Stimulated activated CD4-positive, alpha-beta T cell treated with anti-CD3 and anti-CD28 coated beads, Interleukin-12 subunit alpha, Interleukin-12 subunit beta, amount 100 ng/mL, for 4 hours (primary cell): ENCODE results near the gene STUB1.

Source experiments
- DNase-seq: peaks from one replicate; pipeline ENCODE4 v3.0.0-alpha.2; 2020

STUB1 gene

DNA sequence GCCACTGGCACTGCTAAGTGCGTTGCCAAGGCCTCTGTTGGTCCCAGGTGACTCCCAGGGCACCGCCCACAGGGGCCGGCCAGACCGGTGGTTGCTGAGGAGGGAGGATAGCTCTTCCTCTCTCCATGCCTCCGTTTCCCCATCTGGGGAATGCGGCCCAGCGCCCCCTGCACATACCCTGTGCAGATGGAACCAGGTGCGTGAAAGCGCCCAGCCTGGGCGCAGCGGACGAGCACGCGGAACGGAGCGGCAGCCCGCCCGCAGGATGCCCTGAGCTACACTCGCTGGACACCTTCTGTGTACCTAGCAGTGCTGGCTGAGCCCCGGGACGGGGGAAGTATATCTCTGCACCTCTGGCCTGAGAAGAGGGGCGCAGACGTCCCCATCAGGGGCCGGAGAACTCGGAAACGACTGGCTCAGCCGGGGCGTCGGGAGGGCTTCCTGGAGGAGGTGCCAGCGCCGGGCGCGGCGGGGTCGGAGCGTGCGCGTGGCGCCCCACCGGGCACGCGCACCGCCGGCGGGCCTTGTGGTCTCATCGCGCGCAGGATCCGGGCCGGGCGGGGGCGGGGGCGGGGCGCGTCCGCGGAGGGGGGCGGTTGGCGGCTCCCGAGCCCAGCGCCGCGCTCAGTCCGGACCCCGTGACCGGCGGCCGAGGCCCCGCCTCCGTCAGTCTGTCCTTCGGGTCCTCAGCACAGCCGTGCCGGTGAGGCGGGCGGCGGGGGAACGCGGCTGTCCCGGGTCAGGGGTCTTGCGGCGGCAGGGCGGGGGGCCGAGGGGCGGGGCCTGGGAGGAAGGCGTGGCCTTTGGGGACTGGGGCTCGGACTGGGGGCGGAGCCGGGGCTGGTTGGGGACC, 46.5 kb downstream of the STUB1 start, which contains the start of the genes CCDC78 and HAGHL:
CCDC78 (minus strand) TSS at position 6 of the 853 bp plus-strand sequence. CDS start 76 bp downstream, outside the sequence.
HAGHL (plus strand) TSS at position 669 of the 853 bp plus-strand sequence. CDS start 404 bp downstream, outside the sequence.
- peak; percentile 64 for DNase-seq

DNA sequence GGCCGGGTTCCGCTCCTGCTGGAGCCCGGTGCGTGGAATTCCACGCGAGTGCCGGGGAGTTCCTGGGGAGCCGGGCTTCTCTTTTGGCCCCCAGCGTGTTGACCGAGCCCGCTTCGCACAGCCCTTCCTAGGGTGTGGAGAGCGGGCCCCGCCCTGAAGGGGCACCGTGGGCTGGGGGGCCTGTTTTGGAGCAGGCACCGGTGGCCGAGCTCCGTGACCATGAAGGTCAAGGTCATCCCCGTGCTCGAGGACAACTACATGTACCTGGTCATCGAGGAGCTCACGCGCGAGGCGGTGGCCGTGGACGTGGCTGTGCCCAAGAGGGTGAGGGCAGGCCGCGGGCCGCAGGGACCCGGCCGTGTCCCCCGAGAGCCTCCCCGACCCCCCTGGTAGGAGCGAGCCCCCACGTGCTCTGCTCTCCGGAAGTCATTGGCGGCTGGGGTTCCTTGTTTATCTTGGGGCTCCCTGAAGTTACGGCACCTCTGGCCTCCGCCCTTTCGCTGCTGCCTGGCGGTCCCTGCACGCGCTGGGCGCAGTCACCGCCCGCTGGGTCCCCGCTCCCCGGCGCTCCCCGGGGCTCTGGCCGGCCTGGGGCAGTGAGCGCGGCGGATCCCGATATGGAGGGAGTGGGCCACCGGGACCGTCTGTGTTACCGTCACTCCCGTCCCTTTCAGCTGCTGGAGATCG, 47.2 kb downstream of the STUB1 start:
- DNase-seq = no peak

DNA sequence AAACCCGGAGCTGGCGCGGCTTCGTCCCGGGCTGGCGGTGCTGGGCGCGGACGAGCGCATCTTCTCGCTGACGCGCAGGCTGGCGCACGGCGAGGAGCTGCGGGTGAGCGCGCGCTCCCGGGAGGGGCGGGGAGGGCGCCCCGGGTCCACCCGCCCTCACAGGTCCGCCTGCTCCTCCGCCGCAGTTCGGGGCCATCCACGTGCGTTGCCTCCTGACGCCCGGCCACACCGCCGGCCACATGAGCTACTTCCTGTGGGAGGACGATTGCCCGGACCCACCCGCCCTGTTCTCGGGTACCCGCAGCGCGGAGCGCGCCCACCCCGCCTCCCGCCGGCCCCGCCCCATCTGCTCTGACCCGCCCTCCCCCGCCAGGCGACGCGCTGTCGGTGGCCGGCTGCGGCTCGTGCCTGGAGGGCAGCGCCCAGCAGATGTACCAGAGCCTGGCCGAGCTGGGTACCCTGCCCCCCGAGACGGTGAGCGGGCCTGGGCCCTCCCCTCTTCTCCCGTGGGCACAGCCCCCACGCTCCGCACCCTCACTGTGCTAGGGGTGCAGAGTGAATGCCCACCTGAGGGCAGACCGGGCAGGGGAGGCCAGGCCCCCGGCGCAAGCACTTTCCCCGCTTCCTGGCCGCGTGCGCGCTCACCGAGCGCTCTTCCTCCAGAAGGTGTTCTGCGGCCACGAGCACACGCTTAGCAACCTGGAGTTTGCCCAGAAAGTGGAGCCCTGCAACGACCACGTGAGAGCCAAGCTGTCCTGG, 48.1 kb downstream of the STUB1 start:
- peak; percentile 55 for DNase-seq

DNA sequence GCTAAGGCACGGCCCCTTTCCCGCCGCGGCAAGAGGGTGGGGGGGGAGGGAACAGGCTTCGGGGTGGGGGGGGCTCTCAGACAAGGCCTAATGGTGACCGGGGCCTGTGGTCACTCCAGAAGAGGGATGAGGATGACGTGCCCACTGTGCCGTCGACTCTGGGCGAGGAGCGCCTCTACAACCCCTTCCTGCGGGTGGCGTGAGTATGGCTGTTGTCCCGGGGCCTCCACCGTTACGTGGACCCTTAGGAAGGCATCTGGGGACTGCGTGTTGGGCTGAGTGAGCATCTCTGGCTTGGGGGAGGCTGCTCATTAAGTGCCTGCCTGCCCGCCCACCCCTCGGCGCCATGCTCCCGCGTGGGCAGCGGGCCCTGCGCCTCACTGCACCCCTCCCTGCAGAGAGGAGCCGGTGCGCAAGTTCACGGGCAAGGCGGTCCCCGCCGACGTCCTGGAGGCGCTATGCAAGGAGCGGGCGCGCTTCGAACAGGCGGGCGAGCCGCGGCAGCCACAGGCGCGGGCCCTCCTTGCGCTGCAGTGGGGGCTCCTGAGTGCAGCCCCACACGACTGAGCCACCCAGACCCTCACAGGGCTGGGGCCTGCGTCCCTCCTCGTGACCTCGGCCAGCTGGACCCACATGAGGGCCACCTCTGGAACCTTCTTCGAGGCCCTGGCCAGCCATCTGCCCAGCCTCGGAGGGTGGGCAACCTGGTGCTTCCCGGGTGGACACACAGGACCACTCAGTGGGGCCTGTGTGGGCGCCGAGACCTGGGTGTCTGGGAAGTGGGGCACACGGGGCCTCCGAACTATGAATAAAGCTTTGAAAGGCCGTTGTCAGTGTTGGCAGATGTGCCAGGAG, 48.9 kb downstream of the STUB1 start:
- DNase-seq = no peak

DNA sequence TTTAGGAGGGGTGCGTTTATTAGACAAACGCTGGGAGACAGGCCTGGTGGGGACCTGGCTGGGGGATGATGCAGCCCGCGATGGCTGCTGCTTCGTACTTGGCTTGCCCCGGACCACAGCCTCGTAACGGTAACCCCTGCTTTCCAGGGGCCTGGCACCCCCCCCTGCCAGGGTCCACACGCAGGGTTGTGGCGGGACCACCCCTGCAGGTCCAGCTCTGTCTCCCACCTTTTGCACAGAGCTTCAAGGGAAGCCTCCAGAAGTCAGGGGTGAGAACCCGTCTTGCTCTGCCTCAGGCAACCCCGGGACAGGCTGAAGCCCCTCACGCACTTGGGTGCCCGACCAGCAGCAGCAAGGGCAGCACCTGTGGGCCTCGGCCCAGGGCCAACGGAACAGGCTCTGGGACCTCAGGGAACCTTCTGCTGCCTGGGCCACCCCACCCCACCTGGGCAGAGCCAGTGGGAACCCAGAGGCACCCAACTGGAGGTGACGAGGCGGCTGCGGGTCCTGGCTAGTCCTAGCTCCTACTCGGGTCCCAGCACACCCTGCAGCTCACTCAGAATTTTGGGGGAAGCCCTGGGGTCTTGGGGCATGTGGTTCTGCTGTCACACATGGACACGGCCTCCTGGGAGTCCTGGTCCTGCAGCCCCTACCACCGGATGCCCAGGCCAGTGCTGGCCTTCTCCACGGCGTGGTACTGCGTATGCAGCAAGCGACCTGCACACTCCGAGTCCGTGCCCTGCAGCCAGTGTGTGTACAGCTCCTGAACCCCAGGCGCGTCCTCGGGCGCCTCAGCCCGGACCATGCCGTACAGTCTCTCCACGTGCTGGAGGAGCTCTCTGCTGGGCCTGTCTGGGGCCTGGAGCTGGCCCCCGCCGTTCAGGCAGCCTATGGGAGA, 49.8 kb downstream of the STUB1 start:
- no peak for DNase-seq

DNA sequence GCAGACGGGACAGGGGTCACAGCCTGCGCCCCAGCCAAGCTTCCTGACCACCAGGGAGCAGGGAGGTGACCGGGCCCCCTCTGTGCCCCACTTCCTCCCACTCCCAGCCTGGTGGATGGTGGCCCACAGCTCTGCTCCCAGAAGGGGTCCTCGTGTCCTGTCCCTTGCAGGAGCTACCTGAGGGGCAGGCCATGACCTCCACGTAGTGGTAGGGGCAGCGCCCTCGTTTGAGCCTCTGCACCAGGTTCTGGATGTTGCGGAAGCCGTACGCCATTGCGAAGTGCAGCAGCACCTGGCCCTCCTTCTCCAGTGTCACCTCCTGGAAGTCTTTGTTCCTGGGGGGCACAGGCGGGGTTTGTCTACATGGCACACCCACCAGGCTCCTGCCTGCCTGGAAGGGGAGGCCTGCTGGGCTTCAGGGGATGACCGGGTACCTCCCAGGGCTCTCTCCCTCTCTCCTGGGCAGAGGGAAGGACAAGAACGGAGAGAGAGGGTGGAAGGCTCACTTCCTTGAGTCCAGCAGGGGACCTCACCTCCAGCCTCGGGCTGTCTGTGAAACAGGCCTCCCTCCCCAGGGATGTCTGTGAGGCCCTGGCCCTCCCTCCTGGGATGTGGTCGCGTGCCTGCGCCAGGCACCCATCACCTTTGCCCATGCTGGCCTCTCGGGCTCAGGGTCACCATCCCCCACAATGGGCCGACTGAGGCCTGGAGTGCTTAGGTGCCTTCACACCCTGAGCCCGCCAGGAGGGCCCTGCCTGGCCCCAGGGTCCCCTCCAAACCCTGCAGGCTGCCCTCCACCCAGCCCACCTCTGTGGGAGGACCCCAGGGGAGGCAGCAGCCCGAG, 50.7 kb downstream of the STUB1 start:
- DNase-seq = no peak

DNA sequence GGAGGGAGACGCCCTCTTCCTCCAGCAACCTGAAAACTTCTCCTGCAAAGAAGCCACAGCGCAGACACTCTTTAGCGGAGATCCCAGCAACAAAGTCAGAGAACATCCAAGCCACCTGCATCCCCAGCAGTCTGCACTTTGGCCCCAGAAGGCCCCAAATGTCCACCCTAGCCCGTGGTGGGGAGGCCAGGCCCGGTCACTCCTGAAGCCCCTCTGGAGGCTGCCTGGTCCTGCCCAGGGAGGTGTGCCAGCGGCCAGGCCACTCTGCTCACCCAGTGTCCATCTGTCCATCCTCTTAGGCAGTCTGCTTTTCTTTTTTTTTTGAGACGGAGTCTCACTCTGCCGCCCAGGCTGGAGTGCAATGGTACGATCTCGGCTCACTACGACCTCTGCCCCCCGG, 52.1 kb downstream of the STUB1 start:
- no peak for DNase-seq
